Stomach (tissue), 4 donors: ENCODE results near the gene RIOX2.

Experiments used
- CTCF ChIP-seq, 7 experiments: fragments of 450-650 bp in 4 of 7; fragments of 200-600 bp in 3 of 7; sonication (generic) in 3 of 7; IDR thresholded peaks; one replicate each; pipeline ENCODE4 v1.5.1; 2016 to 2019; ENCODE audit warnings: antibody characterized with exemption in 7 of 7, control low read depth in 2 of 7, mild to moderate bottlenecking in 1 of 7
- EP300 ChIP-seq: sonication (generic); formaldehyde crosslinking; IDR thresholded peaks from one replicate; pipeline ENCODE4 v1.6.1; 2017; ENCODE audit warnings: antibody characterized with exemption
- POLR2A ChIP-seq, 4 donors: fragments of 450-650 bp; IDR thresholded peaks; one replicate each; pipeline ENCODE4 v1.6.1; 2016; ENCODE audit warnings: antibody characterized with exemption in 4 of 4, control low read depth in 2 of 4, mild to moderate bottlenecking in 1 of 4, moderate library complexity in 1 of 4
- POLR2AphosphoS5 ChIP-seq, 3 donors: sonication (generic); formaldehyde crosslinking; IDR thresholded peaks; one replicate each; pipeline ENCODE4 v1.6.1; 2016; ENCODE audit warnings: antibody characterized with exemption in 3 of 3

- TF ChIP-seq CTCF (IDR thresholded peaks at IDR 0.05): no peak
- no peak for TF ChIP-seq POLR2A (IDR thresholded peaks at IDR 0.05)
- TF ChIP-seq EP300: no peak
- TF ChIP-seq POLR2AphosphoS5 (IDR thresholded peaks at IDR 0.05): no peak
Measured at GRCh38 chr3:97970956-97971620, 1.1 kb downstream of the RIOX2 start.
